Measurements from ENCODE around the gene DQX1.

DQX1 gene

DNA sequence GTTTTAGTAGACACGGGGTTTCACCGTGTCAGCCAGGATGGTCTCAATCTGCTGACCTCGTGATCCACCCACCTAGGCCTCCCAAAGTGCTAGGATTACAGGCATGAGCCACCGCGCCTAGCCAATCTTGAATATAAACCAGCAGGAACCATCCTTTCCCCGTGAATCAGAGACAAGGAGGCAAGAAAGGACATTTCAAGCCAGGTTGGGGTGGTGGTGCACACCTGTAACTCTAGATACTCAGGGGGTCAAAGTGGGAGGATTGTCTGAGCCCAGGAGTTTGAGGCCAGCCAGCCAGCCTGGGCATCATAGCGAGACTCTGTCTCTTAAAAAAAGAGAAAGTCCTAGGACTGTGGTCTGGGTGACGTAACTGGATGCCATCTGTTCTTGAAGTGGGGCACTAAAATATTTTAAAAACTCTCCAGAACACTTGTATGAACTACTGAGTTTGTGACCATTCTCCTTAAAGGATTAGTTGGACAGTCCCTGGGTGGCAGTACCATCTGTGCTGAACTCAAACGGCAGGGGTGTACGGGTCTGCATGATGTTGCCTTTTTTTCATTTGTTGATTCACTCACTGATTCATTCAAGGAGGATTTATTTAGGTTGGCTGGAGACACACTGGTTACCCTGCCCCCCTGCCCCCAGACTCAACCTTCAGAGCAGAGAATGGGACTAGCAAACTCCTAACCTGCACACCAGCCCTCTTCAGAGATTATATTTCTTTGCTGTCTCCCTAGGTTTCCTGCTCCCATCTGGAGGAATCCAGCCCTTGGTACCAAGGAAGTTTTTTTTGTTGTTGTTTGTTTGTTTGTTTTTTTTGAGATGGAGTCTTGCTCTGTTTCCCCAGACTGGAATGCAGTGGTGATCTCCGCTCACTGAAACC lies 14.7 kb downstream of the DQX1 start:
- no peak for DNase-seq (ENCODE audit: low read depth)

DNA sequence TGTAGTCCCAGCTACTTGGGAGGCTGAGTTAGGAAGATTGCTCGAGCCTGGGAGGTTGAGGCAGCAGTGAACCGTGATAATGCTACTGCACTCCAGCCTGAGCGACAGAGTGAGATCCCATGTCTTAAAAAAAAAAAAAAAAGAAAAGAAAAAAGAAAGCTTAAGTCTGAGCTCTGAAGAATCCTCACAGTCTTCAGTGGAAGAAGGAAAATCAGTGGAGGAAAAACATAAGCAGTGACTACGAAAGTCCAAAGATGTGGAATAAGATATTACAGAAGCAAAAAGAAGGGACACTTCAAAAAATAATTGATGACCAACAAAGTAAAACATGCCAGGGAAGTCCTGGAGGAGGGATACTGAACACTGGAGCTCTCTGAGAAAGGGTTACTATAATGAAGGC lies 15.8 kb downstream of the DQX1 start:
- no peak for DNase-seq (ENCODE audit: low read depth)

DNA sequence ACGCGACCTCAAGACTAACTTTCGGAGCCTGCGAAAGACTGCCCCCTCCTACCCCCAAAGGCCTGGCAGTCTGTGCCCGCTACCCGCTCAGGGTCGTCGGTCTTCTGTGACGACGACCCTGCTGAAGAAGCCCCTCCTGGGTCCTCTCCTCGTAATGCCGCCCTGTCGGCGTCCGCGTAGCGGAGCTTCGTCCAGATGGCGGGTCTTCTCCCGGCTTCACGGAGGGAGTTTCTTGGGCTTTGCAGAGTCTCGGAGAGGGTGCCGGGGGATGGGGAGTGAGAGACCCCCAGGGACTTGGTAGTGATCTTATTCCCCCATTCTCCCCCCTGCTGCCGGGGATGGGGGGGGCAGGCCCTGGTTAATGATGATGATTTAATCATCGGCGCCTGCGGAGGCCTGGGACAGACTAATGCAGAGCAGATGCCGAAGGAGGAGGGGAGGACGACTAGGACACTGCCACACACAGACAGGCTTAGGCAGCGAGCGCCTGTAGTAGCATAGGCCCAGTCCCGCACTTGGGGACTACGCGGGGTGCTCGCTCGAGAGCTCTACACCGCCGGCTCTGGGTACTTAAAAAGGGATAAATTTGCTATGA lies 18.0 kb downstream of the DQX1 start:
- no peak for DNase-seq (ENCODE audit: low read depth)

DNA sequence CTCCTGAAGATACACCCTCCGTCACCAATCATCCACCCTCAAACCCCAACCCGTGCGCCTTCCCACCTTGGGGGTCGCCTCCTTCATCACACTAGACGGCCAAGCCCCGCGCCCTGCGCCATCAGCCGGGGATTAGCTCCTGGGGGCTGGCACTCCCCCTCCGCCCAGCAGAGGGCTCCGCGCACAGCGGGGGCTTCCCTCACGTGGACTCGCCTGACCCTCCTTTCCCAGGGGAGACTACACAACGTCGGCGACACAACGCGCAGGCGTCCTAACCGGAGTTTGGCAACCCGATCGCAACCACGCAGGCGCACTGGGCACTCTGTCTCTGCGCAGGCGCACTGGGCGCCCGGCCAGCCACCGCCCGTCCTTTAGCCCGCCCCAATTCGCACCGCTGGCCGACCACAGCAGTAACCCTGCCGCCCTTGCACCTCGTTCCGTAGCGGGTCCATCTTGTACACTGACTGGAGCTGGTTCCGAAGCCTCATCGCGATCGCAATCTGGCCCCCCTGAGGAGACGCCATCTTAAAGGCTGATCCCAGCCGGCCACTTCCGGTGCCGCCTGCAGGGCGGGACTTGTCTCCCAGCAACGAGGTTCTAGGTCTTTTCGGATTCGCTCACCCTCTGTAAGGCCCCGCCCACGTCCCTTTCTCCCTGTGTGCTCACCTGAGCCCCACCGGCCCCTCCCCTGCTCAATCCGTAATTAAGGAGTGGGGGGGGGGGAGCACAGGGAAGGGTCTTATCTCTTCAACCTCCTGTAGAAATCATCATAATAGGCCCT lies 18.7 kb downstream of the DQX1 start, which contains the start of gene PCGF1:
Gene PCGF1, minus strand, starts transcription at position 551 of the 781 bp plus-strand sequence. Its CDS starts 27 bp downstream, at position 524.
- peak; percentile 99 for DNase-seq (ENCODE audit: low read depth)

DNA sequence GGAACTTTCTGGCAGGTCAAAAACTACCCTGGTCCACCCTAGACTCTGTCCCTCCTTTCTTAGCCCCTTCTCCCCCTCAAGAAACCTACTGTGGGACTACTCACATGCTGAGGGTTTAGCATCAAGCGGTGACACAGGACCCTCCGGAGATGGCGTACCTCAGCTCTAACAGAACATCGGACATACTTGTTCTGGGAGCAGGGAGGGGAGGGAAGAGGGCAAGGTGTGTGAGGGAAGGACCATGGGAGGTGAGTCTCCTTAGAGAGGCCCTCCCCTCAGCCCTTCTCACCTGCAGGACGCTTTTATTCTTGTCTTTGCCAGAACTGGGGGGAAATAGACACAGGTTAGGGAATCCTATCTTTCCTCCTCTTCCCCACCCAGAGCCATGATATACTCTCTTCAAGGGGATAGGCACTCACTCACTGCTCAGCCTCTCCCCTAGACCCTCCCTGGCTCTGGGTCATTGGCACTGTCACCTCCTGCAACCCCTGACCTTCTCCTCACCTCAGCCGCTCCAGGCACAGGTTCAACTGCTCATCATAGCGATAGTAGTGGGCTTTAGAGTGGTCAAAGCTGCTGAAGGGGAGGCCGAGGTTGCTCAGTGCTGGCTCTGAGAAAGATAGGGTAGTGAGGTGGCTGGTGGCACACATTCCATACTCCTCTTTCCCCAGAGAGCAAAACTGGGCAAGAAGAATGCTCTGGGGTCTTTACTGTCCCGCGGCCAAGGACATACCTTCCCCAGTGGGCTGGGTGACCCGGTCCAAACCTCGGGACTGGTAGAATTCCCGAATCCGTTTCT lies 20.4 kb downstream of the DQX1 start:
- DNase-seq (ENCODE audit: low read depth): no peak

DNA sequence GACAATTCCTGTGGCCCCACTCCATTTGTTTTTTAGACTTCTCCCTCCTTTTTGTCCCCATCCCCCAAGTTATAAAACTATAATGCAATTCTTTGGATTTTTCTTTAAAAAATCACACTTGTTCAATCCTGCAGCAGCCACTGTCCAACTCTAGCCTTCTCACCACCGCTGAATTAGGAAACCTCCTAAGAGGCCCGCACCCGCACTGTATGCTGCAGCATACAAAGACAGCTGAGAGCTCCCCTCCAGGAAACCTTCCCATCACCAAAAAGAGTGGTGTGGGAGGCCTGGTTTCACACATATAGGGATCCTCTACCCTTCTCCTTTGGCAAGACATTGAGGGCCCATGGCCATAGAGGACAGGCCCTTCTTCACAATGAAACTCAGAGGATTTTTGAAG lies 21.4 kb downstream of the DQX1 start:
- DNase-seq (ENCODE audit: low read depth): no peak

DNA sequence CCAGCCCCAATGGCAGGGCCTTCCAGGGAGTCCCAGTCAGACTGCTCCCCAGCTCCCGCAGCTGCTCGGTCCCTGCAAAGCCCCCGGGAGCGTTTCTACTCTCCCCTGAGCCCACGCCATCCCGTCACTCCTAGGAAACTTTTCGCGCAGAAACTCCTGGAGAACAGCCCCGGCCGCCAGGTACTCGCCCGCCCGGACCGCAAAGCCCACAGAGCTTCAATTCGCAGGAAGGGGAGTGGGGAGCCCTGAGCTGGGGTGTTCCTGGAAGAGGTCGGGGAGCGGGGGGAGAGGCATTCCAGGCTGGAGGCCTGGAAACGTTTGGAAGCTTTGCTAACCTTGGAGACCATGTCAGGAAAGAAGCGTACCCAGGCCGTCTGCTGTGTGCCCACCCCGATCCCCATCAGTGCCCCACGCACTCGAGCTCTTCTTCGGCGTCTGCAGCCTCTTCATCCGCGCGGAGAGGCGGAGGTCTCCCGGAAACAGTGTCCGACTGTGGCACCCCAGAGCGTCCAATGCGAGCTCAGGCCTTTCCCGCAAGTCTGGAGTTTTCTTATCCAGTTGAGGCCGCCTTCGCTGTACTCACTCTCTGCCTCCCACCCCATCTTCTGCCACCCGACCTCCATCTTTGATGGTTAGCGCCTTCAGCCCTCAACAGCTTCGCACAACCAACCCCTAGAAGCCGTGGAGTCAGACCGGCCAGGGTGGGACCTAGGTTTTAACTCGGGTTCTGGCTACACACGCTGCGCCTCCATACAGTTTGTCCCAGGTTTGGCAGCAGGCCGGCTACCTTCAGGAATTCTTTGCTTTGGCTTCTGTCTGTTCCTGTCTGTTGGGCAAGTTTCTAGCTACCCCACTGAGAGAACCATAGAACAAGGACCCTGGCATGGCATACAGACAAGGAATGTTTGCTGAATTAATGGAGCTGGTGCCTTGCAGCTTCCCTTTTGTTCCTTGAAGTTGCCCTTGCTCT lies 22.2 kb downstream of the DQX1 start:
- DNase-seq (ENCODE audit: low read depth): no peak

DNA sequence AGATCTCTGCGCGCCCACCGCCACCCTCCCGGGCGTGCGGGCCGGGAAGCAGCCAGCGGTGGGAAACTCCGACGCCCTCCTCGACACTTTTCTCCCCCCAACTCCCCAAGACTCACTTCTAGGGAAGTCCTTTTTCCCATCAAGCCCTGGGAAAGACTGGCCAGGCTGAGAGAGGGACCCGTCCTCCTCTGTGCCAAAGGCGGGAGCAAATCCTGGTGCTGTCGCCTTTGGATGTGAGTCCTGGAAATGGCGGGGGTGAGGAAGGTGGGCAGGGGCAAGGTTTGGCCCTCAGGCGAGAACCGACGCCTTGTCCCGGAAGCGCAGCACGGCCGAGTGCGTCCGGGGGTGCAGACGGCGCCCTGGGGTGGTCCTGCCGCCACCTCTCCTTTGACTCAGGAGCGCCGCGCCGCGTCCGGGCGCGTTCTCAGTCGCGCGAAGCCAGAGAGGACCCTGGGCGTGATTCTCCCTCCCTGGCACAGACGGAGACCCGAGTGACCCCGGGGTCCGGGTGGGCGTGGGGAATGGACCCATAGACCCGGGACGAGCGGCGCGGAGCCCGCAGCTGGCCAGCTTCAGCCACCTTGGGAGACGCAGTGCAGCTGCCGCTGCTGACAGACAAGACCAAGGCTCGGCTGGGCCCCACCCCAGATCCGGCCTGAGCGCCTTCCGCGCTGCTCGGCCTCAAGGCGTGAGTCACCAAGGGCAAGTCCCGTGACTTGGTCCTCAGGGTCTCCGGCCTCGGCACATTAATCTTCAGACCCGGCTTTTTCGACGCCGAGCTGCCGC lies 23.1 kb downstream of the DQX1 start:
- no peak for DNase-seq (ENCODE audit: low read depth)

DNA sequence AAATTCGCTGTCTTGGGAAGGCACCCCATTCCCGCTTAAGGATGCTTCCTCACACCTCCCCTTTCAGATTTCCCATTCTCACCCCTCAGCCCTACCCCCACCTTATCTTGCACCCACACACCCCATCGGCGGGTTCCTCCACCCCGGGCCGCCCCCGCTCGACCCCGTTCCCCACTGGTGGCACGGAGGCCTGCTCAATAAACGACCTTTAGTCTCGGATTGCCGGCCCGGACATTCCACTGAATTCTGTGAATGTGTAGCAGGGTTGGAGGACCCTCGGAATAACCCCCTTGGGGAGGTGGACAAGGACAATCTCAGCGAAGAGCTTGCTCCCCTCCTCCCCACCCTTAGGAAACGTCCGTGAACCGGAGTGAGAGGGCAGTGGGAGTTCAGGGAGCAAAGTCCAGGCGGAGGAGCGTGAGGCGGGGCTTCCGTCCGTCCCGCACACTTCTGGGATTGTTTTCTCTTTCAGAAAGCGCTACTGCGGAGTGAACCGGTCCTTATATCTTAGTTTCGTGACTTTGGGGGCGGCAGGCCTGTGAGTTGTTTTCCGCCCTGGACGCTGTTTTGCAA lies 23.8 kb downstream of the DQX1 start:
- no peak for DNase-seq (ENCODE audit: low read depth)

DNA sequence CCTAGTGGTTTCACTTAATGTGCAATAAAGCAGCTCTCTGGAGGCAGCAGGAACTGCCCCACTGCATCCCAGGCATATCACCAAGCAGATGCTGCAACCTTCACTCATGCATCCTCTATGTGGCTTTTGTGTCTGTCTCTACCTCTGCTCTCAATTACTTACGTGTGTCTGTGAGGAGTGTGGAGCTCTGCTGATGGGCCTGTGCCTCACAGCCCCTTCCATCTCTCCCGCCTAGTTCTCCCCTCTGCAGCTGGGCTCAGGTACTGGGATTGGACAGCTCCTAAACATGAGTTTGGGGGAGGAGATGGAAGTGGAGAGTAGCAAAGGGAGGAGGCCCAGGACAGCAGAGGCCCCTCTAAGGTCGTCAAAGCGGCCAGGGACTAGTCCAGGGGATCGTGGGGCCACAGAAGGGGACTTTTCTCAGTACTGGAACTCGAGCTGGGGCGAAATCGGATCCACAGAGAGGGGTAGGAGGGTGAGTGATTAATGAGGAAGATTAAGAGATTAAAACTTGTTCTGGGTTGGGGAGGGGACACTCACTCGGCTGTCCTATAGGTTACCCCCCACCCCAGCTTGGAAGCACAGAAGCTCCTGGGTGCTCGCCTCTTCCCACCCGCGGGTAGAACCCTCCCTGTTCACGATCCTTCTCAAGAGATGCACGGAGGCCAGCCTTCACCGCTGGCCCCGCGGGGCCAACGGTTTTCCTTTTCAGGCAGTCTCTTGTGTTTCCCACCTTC lies 24.5 kb downstream of the DQX1 start:
- no peak for DNase-seq (ENCODE audit: low read depth)

DNA sequence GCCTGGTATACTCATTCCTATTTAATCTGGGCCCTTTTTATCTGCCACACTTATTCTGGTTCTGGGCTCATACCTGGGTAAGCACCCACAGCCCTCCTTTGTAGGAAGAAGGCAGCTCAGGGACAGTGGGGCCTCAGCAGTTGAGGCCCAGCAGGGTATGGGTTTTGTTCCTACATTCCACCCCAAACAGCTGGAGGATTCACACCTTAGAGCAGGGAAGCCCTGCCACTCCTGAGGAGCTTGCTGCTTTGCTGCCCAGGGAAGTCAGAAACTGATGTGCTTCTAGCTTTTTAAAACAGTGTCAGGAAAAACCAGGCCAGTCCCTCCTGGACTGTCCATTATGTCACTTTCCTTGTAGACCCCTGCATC lies 25.5 kb downstream of the DQX1 start:
- no peak for DNase-seq (ENCODE audit: low read depth)

DNA sequence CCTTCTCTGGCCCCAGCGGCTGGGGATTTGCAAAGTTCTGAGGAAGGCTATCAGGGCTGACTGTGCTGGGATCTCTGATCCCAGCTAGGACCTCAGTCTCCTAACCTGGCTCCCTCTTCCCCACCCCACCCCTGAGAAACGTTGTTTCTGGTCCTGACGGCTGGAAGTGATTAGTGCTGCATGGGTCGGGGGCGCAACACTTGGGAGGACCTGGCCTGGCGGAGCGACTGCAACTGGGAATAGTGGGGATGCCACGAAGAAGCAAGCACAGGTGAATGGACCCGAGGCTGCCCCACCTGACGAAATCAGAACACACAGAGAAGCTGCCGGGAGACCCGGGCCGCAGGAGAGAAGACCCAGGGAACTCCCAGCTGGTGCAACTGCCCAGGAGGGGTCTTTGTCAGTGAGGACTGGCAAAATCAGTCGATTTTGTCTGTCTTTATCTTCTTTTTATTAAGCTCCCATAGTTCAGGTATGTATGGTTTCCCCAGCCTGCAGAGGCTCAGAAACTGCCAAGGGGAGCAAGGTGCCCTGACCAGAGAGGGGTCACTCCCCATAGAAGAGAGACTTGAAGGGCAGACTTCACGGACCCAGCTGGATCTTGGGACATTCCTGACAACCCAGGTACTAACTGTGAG lies 26.0 kb downstream of the DQX1 start:
- no peak for DNase-seq (ENCODE audit: low read depth)

DNA sequence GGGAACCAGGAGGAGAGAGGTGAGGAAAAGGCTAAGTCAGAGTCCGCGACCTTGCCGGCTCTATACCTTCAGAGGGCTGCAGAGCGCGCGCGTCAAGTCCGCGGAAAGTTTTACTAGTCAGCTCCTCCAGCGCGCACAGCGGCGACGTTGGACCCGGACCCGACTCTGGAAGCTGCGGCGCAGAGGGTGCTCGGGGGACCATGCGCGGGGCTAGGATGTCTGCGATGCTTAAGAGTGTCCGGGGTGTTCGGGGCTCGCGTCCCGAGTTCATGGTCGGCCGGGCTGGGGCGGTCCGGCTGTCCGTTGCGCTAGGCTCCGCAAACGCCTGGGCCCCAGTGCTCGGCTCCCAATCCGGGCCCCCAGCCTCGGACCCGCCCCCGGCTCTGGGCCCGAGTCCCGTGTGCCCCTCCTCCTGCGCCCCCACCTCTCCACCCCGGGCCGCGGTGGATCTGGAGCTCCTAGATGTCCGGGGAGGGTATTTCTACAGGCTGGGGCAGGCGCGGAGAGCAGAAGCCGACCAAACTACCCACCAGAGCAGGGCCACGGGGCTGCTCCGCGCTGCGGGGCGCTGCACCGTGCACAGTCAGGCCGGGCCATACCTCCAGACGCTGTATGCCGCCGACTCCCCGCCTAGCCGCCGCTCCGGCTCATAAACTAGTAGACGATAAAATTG lies 26.6 kb downstream of the DQX1 start, which contains the start of gene LBX2:
Gene LBX2, minus strand, starts transcription at position 337 of the 673 bp plus-strand sequence. Its CDS starts 66 bp downstream, at position 271.
- DNase-seq (ENCODE audit: low read depth): no peak

DNA sequence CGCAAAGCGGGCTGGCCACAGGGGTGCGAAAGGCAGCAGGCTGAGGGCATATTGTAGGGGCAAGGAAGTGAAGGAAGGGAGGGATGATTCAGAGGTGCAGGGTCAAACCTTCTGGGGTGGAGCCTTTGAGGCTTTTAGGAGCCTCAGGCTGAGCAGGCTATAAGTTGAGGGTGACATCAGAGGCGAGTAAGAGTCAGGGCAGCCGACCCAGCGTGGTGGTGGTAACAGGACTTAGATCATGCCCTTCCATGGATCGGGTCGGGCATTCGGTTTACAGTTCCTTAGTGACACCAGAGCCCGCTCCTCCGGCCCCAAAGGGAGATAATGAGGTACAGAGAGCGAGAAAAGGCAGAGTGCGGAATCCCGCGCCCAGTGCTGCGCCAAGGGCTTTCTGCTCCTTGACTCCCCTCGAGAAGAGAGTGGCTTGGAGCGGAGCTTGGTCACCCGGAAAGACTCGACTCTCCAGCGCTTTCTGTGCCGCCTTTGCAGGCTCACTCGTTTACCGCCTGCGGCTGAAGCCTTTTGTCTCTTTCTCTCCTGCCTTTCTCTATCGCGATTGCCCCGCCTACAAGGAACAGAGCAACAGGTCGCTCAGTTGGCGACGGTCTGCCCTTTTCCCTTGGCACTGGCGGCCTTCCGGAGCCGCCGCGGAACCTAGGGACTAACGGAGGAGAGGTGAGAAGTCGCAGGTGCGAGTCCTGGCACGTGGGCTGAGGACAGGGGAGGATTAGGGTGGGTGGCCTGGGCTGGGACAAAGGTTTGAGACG lies 27.3 kb downstream of the DQX1 start:
- DNase-seq (ENCODE audit: low read depth): no peak

DNA sequence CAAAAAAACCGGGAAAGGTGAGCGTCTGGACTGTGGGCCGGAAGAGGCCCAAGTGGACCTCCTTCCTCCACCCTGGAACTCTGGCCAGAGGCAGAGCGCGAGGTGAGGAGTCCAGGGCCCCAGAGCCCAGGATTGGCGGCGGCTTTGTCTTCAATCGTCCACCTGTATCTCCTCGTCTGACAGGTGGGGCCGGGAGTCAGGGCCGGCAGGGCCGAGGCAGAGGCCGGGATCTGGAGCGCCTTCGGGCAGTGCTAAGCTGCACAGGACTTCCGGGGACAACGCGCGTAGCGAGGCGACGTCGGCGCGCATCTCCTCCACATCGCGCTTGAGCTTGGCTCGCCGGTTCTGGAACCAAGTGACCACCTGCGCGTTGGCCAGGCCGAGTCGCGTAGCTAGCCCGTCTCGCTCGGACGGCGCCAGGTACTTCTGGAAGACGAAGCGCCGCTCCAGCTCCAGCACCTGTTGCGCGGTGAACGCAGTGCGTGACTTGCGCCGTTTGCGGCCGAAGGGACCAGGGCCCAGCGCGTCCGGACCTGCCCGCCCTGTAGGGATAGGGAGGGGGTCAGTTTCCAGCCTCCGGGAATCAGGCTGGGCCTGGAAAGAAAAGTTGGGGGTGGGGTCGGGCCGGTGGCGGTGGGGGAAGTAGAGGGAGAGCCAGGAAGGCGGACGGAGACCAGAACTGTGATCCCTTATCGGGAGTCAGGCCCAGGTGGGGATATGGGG lies 28.1 kb downstream of the DQX1 start:
- no peak for DNase-seq (ENCODE audit: low read depth)
